HG02852 (cell line): ENCODE measurements around the gene MRPL37.
"Not testable (repeated sequence)": the region's sequence is repeated elsewhere in the genome, so short reads cannot be mapped to it uniquely, and the experiment has no call there.

Experiments used
- ATAC-seq: cut with Tn5 transposase; IDR thresholded peaks from one replicate; pipeline ENCODE4 v1.9.1; 2021; ENCODE audit warnings: mild to moderate bottlenecking, moderate library complexity; ENCODE audit not compliant: unreplicated experiment

MRPL37 gene

DNA sequence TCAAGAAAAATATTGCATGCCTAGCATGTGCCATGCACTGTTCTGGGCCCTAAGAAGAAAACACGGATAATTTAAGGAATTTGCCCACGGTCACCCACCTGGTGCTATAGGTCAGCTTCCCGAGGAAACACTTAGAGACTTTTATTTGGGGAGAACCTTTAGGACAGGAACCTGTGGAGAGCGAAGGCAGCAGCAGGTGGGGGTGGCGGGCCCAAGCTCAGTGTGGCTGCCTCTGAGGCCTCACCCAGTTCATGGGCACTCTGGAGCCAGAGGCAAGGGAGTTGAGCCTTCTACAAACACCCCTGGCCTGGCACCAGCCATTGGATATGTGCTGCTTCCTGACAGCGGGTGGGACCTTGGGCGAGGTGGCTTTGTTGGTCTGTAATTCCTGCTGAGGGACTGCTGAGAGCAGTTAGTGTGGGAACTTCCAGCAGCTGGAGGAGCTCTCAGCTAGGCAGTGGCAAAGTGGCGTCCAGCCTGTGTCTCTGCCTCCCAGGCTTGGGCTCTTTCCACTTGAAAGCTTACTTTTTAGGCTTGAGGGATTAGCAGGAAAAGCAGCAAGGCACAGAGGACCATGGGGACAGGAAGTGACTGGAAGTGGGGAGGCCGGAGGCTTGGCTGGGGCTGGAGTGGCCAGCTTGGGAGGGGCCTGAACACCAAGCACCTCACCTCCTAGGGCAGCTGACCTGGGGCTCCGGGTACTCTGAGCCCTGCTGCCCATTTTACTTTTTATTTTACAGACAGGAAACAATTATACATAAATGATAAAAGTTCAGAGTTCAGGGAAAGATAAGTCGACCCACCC lies 19.1 kb downstream of the MRPL37 start:
- no peak for ATAC-seq

DNA sequence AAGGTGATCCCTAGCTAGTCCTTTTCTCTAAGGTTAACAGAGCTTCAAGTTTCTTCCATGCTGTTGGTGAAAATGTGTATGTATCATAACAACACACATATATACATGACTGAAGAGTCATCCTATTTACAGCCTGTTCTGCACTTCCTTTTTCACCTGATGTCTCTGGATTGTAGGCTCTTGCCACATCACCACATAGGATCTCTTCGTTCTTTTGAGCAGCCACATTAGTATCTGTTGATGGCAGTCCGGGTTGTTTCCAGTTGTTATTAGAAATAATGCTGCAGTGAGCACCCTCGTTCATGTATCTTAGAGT lies 19.7 kb downstream of the MRPL37 start:
- no peak for ATAC-seq

DNA sequence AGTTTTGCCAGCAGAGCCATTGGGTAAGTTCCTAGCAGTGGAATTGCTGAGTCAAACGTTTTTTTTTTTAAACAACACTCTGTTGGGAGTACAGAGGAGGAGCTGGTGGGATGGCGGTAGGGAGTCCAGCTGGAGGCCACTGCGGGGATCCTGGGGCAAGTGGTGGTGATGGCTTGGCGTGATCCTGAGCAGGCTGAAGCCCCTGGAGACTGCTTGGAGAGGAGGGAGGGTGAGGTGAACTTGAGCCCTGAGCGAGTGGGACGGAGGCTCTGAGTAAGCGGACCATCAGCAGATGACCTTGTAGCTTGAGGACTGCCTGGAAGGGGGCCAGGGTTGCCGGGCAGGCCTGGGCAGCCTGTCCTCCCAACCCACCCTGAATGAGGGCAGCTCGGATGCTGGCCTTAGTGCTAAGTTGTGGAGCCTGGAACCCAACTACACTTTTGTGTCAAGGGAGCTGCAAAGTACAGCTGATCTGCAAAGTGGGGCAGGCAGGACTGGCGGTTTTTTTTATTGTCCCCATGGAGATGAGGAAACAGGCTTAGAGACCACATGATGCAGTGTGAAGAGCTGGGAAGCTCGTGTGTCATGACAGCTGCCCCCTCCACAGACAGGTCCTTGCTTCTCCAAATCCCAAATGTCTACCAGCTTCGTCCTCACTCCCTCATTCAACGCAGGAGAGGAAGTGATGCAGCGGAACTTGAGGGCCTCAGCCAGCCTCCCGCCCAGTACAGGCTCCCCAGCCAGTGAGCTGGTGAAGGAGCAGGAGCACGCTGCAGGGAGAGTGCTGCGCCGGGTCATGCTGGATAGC lies 20.2 kb downstream of the MRPL37 start:
- ATAC-seq = no peak

DNA sequence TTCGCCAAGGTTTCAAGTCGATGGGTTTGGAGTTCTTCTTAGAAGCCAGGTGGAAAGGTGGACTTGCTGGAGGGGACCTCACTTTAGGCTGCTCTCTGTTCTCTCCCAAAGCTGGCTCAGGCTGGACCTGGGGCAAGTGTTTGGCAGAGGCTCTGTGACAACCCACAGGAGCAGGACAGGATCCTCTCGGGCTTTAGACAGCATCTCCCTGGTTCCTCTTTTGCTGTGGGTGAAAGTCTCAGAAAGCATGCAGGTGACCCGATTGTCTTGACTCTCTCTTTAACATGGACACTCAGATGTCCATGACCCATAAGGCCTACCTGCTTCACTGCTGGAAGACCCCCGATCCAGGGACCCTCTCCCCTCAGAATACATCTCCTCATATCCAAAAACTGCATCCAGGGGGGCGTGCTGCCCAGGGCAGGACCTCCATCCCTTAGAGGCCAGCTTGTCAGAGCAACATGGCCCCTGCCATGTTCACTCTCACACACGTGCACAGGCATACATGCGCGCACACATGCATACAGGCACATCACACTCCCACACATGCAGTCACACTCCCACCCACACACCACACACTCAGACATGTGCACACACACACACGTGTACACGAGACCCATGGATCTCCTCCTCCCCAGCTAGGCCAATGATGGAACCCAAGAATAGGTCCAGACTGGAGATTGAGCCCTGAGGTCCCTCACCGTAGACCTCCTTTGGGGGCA lies 21.3 kb downstream of the MRPL37 start:
- ATAC-seq = no peak

DNA sequence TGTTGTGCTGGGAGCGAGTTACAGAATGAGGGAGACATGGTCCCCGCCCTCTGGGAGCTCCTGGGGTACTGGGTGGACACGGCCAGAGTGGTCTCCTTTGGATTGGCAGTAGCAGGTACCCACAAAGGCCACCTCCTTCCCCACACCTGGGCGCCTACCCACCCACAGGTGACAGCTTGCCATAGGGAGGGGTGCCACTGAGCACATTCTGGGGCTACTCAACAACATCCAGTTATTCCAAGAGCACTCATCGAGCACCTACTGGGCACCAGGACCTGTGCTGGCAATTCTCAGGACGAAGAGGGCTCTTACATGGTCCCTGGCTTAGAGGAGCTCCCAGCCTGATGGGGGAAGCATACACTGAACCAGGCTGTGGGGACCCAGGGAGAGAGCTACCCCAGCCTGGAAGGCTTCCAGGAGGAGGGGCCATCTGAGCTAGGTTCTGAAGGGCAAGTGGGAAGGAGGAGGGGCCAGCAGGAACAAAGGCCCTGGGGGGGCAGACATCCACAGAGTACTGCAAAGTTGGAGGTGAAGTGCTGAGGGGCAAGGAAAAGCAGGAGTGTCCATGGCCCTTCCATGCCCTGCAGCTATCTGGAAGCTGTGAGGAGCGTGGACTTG lies 22.0 kb downstream of the MRPL37 start:
- ATAC-seq = no peak

DNA sequence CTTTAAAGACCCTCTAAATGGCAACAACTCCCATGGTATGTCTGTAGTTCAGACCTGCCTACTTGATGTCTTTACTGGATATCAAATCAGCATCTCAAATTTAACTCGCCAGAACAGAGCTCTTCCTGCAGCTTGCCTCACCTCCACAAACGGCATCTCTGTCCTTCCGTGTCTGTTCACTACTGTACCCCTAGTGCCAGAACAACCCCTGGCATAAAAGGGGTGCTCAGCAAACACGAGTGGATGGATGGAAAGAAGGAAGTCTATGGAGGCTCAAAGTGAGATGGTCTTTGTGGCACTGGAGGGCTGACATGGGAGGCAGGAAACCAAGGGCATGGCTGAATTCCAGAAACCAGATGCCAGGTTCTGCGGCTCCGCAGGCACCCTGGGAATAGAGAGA lies 22.7 kb downstream of the MRPL37 start:
- no peak for ATAC-seq

DNA sequence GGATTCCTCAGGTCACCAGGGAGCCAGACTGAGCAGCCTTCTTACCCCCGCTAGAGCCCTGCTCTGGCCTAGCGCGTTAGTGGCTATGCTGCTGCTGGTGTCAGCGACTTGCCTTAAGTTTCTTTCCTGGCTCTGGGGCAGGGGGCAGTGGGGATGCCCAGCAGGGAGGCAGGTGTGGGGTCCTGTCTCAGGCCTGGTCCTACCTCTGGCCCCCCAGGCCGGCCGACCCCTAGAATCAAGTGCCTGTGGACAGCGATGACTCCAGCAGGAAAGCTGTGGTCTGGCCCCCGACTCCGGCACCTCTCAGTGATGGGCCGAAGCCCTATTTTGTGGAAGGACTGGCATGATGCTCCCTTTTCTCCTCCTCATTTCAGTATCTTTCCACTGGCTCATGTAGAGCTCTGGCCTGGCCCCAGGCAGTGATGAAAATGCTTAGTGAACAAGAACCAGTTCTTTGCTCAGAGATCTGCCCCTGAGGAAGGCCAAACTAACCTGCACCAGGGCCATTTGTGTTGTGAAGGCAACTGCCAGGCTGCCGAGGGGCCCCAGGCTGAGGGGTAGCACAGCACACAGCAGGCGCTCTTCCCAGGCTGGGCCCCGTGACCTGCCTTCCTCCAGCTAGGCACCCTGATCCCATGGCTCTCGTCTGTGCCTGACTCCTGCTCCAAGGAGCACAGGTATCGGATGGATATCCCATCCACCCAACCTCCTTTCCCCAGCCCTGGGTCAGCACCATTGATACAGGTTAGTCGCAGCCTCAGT lies 23.7 kb downstream of the MRPL37 start:
- ATAC-seq = no peak

DNA sequence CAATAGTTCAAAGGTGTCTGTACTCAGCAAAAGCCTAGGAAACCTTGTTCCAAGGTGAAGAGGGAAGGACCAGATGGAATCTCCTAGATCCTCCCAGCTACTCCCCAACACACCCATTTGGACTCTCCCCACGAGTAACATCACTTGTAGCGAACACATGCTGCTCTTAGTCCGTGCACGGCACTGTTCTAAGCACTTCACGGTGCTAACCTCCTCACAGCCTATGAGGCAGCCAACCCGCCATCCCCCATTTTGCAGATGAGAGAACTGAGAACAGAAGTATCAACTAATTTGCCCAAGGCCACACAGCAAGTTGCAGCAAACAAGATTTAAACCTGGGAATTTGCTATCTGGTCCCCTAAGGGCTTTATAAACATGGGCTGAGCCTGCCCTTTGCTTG lies 24.3 kb downstream of the MRPL37 start:
- no peak for ATAC-seq

DNA sequence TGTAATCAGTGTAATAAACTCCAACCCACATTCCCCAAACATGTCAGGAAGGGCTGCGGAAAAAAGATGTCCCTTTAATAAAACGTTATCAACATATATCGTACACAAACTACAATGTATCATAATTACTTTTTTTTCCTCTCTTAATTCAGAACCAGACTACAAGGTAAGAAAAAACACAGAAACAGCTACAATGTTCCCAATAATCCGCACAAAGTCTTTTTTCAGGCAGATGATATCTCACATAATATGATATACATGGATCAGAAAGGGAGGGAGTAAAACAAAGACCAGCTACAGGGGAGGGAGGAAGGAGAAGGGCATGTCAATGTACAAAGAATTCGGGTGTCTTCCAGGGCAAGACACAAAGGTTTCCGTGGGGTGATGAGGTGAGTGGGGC lies 25.4 kb downstream of the MRPL37 start:
- ATAC-seq = no peak

DNA sequence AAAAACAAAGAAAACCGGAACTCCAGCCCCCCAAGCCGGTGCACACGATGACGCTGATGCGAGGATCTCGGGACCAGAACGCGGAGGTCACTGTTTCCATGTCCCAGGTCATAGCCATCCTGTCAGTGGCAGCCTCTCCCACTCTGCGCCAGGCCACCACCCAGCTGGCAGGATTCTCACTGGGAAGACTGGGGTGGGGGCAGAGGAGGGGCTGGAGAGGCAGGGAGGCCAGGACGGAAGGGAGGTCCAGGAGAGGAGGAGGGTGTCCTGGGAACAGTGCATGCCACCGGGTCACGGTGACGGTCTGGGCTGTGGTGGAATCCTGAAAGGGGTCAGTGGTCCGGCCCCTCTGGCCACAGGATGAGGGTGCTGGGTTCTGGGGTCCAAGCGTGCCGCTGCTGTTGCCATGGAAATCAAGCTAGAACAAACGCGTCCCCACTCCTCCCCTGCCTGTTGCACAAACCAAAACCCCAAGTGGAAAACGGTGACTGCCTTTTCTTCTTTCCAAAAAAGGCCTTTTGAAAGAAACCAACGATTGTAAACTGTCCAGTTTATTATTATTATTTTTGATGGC lies 26.1 kb downstream of the MRPL37 start:
- ATAC-seq = no peak

DNA sequence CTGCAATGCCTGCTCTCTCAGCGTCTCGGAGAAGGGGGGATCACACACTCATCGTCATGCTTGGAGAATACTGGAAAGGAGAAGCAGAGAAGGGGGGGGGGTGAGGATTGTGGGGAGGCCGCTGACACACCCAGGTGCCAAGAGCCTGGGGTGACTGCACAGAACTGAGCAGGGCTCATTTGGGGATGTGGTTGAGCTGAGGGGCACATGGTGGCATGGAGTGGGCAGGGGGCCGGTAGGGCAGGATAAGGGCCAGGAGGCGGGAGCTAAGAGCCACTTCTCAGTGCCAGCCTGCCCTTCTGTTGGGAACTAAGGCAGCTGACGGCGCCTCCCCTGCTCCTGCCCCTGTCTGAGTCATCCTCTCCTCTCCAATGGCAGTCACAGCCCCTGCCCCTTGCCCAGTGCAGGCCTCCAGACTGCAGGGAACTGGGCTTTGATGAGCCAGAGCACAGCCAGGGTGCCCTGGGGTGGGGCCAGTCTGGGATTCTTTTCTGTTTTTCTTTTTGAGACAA lies 27.2 kb downstream of the MRPL37 start:
- no peak for ATAC-seq

DNA sequence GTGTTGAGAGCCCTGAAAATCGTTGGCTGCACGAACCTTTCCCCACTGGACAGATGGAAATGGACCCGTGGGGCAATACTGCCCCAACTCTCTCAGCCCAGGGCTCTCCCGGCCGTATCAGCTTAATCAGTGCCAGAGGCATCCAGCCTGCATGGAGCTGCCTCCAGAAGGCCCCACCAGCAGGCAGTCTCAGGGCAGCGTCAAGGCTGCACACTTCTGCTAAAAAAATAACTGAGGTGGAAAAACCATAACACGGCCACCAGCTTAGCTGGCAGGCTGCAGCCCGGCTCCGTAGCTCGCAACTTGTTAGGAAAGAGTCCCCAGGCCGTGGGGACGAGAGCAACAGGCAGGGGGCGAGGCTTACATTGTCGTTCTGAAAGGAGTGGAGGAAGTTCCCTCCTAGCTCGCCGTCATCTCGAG lies 27.9 kb downstream of the MRPL37 start:
- ATAC-seq = no peak

DNA sequence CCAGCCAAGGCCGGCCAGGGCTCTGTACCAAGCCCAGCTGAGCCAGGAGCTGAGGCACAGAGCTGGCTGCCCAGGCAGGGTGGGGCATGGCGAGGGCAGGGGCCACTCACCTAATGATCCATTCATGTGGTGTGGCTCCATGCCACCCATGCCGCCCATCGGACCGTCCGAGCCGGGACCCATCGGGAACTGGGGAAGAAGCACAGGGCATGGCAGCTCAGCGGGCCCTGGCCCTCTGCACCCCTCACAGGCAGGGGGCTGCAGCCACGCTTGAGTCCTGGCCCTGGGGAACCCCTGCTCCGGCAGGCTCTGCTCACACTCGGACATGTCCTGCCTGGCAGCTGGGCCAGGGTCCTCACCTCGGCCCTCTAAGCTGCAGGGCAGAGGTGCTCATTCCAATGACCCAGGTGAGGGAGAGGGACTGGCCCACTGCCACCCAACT lies 28.7 kb downstream of the MRPL37 start:
- ATAC-seq = no peak

DNA sequence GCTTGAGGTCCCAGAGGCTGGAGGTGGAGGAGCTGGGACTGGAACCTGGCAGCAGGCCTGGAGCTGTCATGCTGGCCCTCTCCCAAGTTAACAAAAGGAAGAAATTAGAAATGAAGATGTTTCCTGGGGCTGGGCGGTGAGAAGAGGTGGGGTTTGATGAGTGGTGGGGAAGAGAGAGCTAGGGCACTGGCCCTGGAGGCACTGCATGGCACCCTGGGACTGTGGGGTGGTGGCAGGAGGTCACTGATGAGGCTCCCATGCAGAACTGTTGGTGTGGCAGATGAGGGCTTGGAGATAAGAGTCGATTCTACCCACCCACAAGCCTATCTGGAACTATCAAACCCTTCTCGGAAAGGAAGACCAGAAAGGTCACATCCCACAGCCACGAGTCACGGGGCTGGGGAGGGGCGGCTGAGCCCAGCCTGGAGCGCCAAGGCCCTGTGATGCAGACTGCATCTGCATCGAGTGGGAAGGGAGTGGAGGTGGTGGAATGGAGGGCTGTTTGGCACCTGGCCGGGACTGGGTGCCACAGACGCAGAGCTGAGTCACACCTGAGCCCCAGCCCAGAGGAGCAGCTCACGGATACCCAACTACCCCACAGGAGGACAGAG lies 29.4 kb downstream of the MRPL37 start:
- no peak for ATAC-seq

DNA sequence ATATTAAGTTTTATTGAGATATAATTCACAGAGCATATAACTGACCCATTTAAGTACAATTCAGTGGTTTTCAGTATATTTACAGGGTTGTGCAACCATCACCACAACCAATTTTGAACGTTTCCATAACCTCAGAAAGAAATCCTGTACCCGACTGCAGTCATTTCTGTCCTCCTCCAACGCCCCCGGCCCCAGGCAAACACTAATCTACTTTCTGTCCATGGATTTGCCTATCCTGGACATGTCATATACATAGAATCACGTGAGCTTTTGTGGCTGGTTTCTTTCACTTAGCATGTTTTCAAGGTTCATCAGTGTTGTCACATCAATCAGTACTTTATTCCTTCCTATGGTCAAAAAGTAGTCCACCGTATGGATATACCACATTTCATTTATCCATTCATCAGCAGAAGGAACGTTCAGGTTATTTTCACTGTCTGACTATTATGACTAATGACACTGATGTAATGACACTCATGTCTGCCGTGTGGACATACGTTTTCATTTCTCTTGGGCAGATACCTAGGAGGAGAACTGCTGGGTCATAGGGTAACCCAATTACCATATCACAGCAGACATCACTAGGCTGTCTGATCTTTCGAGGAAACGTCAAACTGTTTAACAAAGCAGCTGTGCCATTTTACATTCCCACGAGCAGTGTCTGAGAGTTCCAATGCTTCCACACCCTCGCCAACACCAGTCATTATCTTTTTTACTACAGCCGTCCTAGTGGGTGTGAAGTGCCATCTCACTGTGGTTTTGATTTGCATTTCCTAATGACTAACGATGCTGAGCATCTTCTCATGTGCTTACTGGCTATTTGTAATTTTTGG lies 30.8 kb downstream of the MRPL37 start:
- ATAC-seq = no peak

DNA sequence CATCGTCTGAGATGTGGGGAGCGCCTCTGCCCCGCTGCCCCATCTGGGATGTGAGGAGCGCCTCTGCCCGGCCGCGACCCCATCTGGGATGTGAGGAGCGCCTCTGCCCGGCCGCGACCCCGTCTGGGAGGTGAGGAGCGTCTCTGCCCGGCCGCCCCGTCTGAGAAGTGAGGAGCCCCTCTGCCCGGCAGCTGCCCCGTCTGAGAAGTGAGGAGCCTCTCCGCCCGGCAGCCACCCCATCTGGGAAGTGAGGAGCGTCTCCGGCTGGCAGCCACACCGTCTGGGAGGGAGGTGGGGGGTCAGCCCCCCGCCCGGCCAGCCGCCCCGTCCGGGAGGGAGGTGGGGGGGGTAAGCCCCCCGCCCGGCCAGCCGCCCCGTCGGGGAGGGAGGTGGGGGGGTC lies 33.2 kb downstream of the MRPL37 start:
- ATAC-seq = not testable (repeated sequence)

DNA sequence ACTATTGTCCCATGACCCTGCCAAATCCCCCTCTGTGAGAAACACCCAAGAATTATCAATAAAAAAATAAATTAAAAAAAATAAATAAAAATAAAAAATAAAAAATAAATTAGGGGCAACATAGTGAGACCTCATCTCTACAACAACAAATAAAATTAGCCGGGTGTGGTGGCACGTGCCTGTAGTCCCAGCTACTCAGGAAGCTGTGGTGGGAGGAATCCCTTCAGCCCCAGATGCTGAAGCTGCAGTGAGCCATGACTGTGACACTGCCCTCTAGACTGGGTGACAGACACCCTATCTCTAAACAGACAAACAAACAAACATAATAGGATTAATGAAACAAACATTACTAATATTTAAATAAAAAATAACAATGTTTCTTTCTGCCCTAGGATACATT lies 34.3 kb downstream of the MRPL37 start:
- no peak for ATAC-seq

DNA sequence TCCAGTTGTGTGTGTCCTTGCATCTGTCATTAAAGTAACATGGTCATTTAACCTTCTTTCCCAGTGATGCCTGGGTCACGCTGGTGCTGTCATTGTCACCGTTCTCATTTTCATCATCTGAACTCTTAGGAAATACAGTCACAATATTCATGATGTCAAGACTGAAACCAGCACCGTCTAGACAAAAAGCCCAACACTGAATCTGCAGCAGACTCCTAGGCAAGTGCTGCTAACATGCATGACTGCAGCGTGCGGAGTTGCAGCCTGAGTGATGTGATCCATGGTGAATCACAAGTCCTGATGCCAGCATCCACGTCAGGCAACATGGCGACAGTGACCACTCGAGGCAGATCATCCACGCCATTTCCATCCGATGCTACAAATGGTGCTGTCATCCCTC lies 37.6 kb downstream of the MRPL37 start:
- no peak for ATAC-seq
